Duodenal mucosa (tissue), 2 donors: Measurements from ENCODE around the gene GFAP.

Source experiments
- H3K27ac ChIP-seq: one replicate; pipeline ENCODE4 v1.7.0; 2013; ENCODE audit warnings: low read depth, low read length
- H3K27me3 ChIP-seq, 2 donors: one replicate each; pipeline ENCODE4 v1.7.0; 2013; ENCODE audit warnings: low read length in 2 of 2, control low read depth in 1 of 2; ENCODE audit not compliant: insufficient read depth in 2 of 2, control insufficient read depth in 1 of 2
- H3K36me3 ChIP-seq, 2 donors: one replicate each; pipeline ENCODE4 v1.7.0; 2013; ENCODE audit warnings: low read length in 2 of 2, control low read depth in 1 of 2; ENCODE audit not compliant: insufficient read depth in 2 of 2, control insufficient read depth in 1 of 2
- H3K4me1 ChIP-seq, 2 donors: one replicate each; pipeline ENCODE4 v1.7.0; 2013; ENCODE audit warnings: low read length in 2 of 2, control low read depth in 1 of 2; ENCODE audit not compliant: insufficient read depth in 2 of 2, control insufficient read depth in 1 of 2
- H3K4me3 ChIP-seq, 2 donors: one replicate each; pipeline ENCODE4 v1.7.0; 2013; ENCODE audit warnings: low read length in 2 of 2, low read depth in 1 of 2
- H3K9ac ChIP-seq, 2 donors: one replicate each; pipeline ENCODE4 v1.7.0; 2013; ENCODE audit warnings: low read length in 2 of 2, low read depth in 1 of 2
- H3K9me3 ChIP-seq, 2 donors: one replicate each; pipeline ENCODE4 v1.7.0; 2013; ENCODE audit warnings: low read length in 2 of 2, control low read depth in 1 of 2; ENCODE audit not compliant: control insufficient read depth in 1 of 2

GFAP gene

GRCh38 chr17:44922136-44922535 lies 6.8 kb upstream of the GFAP start:
- H3K36me3 ChIP-seq: peaks cover 0 to 7% of the 10 kb centered on the region in 2 donors
- no peaks in the 10 kb centered on the region for H3K9me3 ChIP-seq
- no peak overlapping the region for H3K9ac ChIP-seq
- H3K27ac ChIP-seq: no peak overlapping the region
- H3K4me1 ChIP-seq: no peaks in the 10 kb centered on the region
- peaks cover 4 to 13% of the 10 kb centered on the region in 2 donors for H3K27me3 ChIP-seq
- H3K4me3 ChIP-seq: no peak overlapping the region

- no peaks in the 10 kb centered on the region for H3K4me1 ChIP-seq
- no peak overlapping the region for H3K27ac ChIP-seq
- peaks cover 4 to 13% of the 10 kb centered on the region in 2 donors for H3K27me3 ChIP-seq
- no peaks in the 10 kb centered on the region for H3K9me3 ChIP-seq
- no peak overlapping the region for H3K4me3 ChIP-seq
- no peak overlapping the region for H3K9ac ChIP-seq
- H3K36me3 ChIP-seq: peaks cover 0 to under 1% of the 10 kb centered on the region in 2 donors
These were observed 6.0 kb upstream of the GFAP start for GRCh38 chr17:44921122-44921882.

GRCh38 chr17:44920565-44920940 lies 5.3 kb upstream of the GFAP start:
- Histone ChIP-seq H3K27me3 (peaks cover 4 to 13% of the 10 kb centered on the region in 2 donors), H3K4me3 (no peak overlapping the region), H3K36me3 (no peaks in the 10 kb centered on the region), H3K4me1 (no peaks in the 10 kb centered on the region), H3K9ac (no peak overlapping the region), H3K9me3 (no peaks in the 10 kb centered on the region), H3K27ac (no peak overlapping the region)

GRCh38 chr17:44919885-44920564 lies 4.7 kb upstream of the GFAP start:
- Histone ChIP-seq H3K9me3 (no peaks in the 10 kb centered on the region), H3K36me3 (no peaks in the 10 kb centered on the region), H3K27ac (no peak overlapping the region), H3K4me3 (no peak overlapping the region), H3K9ac (no peak overlapping the region), H3K4me1 (no peaks in the 10 kb centered on the region), H3K27me3 (peaks cover 4 to 13% of the 10 kb centered on the region in 2 donors)

- Histone ChIP-seq H3K9ac (no peak overlapping the region), H3K9me3 (no peaks in the 10 kb centered on the region), H3K4me3 (no peak overlapping the region), H3K4me1 (no peaks in the 10 kb centered on the region), H3K27ac (no peak overlapping the region), H3K36me3 (no peaks in the 10 kb centered on the region), H3K27me3 (peaks cover 4 to 13% of the 10 kb centered on the region in 2 donors)
These were observed 4.1 kb upstream of the GFAP start for GRCh38 chr17:44919411-44919810.

GRCh38 chr17:44918006-44918405 lies 2.7 kb upstream of the GFAP start:
- H3K27ac ChIP-seq: no peak overlapping the region

GRCh38 chr17:44917456-44917855 lies 2.2 kb upstream of the GFAP start:
- Histone ChIP-seq H3K27ac (no peak overlapping the region), H3K9me3 (no peaks in the 10 kb centered on the region), H3K4me3 (no peak overlapping the region), H3K9ac (no peak overlapping the region), H3K36me3 (no peaks in the 10 kb centered on the region), H3K4me1 (no peaks in the 10 kb centered on the region), H3K27me3 (peaks cover 13 to 20% of the 10 kb centered on the region in 2 donors)

More at GRCh38 chr17:44918006-44918405, 2.7 kb upstream of the GFAP start:
- Histone ChIP-seq H3K36me3 (no peaks in the 10 kb centered on the region), H3K9me3 (no peaks in the 10 kb centered on the region), H3K9ac (no peak overlapping the region), H3K4me1 (no peaks in the 10 kb centered on the region), H3K4me3 (no peak overlapping the region), H3K27me3 (peaks cover 13 to 15% of the 10 kb centered on the region in 2 donors)

GRCh38 chr17:44916781-44917241 lies 1.5 kb upstream of the GFAP start:
- Histone ChIP-seq H3K9ac (no peak overlapping the region), H3K4me1 (peaks cover 0 to under 1% of the 10 kb centered on the region in 2 donors), H3K9me3 (no peaks in the 10 kb centered on the region), H3K36me3 (no peaks in the 10 kb centered on the region), H3K4me3 (no peak overlapping the region), H3K27me3 (peaks cover 13 to 24% of the 10 kb centered on the region in 2 donors), H3K27ac (no peak overlapping the region)

GRCh38 chr17:44915862-44916780 lies 821 bp upstream of the GFAP start:
- peaks cover 10 to 26% of the 10 kb centered on the region in 2 donors for H3K27me3 ChIP-seq
- H3K36me3 ChIP-seq: no peaks in the 10 kb centered on the region
- no peak overlapping the region for H3K9ac ChIP-seq
- no peak overlapping the region for H3K4me3 ChIP-seq
- H3K4me1 ChIP-seq: peaks cover 4 to 7% of the 10 kb centered on the region in 2 donors
- H3K27ac ChIP-seq: no peak overlapping the region
- no peaks in the 10 kb centered on the region for H3K9me3 ChIP-seq
